Right ventricle myocardium inferior (tissue), 1 donor: Measurements from ENCODE around the gene CST7. TPM values are rescaled to one million over a fixed set of nuclear protein-coding genes. Genes with fewer than 3 reads are reported as not detected.
A peak's percentile ranks its signal among the peaks of the same experiment; 100 is the strongest.

Experiments
- ATAC-seq: fragments of 200-7000 bp; cut with Tn5 transposase; one replicate; pipeline ENCODE4 v1.9.1; 2020; ENCODE audit warnings: mild to moderate bottlenecking, moderate library complexity
- DNase-seq: peaks from one replicate; pipeline ENCODE4 v3.0.0; 2021; ENCODE audit errors: missing footprints
- intact Hi-C: fragments of 100-400 bp; cut with DNase I; formaldehyde crosslinking; loops from one replicate; pipeline ENCODE4 v1.11.0; 2022
- total RNA-seq: library from RNA; stranded (reverse); fragmentation: NEBNext Ultra II Directional; extraction: Animal tissue kit (Norgen Biotek cat#: 25700); gene quantifications from one replicate; pipeline ENCODE4 v1.2.1, GENCODE V29; 2021
- donor health status: DM: no; HTN: yes; CAD: no; lungs with severe emphysema.

Gene CST7
- total RNA-seq, 1 donor from 2014 or later, result 1.4 TPM

- ATAC-seq, result no peak
- DNase-seq, result no peak
- intact Hi-C loops, result no loop called here
Measured at GRCh38 chr20:24971376-24972101, 22.5 kb downstream of the CST7 start.

- intact Hi-C loops, result no loop called here
- ATAC-seq, result no peak
- DNase-seq, result no peak
Measured at GRCh38 chr20:24972341-24972740, 23.3 kb downstream of the CST7 start.

- no peak for ATAC-seq
- DNase-seq, result no peak
- intact Hi-C loops, result no loop called here
Measured at GRCh38 chr20:24977336-24977735, 28.3 kb downstream of the CST7 start.

- no peak for DNase-seq
- ATAC-seq, result no peak
- intact Hi-C loops, result no loop called here
Measured at GRCh38 chr20:24977797-24978196, 28.7 kb downstream of the CST7 start.

GRCh38 chr20:24978513-24978912 is 29.4 kb downstream of the CST7 start:
- DNase-seq (no peak), ATAC-seq (no peak)
- intact Hi-C loops, result no loop called here

- DNase-seq (no peak), ATAC-seq (no peak)
- intact Hi-C loops, result no loop called here
Measured at GRCh38 chr20:24979036-24979960, 30.2 kb downstream of the CST7 start.

- DNase-seq (peak; percentile 74), ATAC-seq (peak; percentile 35)
- intact Hi-C loops, result no loop called here
Measured at GRCh38 chr20:24980291-24981053, 31.4 kb downstream of the CST7 start.

GRCh38 chr20:24981282-24981681 is 32.2 kb downstream of the CST7 start:
- no peak for ATAC-seq
- no peak for DNase-seq
- intact Hi-C loops, result no loop called here

- peak; percentile 84 for DNase-seq
- intact Hi-C loops, result no loop called here
- peak; percentile 62 for ATAC-seq
Measured at GRCh38 chr20:24981790-24982189, 32.7 kb downstream of the CST7 start.

- intact Hi-C loops, result no loop called here
- no peak for DNase-seq
- ATAC-seq, result peak; percentile 24
Measured at GRCh38 chr20:24983896-24984295, 34.8 kb downstream of the CST7 start.

- DNase-seq (no peak), ATAC-seq (no peak)
- intact Hi-C loops, result no loop called here
Measured at GRCh38 chr20:24984961-24985640, 36.0 kb downstream of the CST7 start.

- no peak for DNase-seq
- ATAC-seq, result no peak
- intact Hi-C loops, result no loop called here
Measured at GRCh38 chr20:24985802-24986201, 36.7 kb downstream of the CST7 start.

- intact Hi-C loops, result no loop called here
- no peak for ATAC-seq
- no peak for DNase-seq
Measured at GRCh38 chr20:24986436-24987015, 37.5 kb downstream of the CST7 start.

GRCh38 chr20:24987244-24987643 is 38.2 kb downstream of the CST7 start:
- intact Hi-C loops, result no loop called here
- ATAC-seq, result no peak
- DNase-seq, result no peak

GRCh38 chr20:24987873-24988835 is 39.1 kb downstream of the CST7 start:
- no peak for DNase-seq
- intact Hi-C loops, result no loop called here
- no peak for ATAC-seq

GRCh38 chr20:24989162-24989561 is 40.1 kb downstream of the CST7 start:
- ATAC-seq (no peak), DNase-seq (no peak)

GRCh38 chr20:24990810-24991252 is 41.8 kb downstream of the CST7 start:
- ATAC-seq, result no peak
- intact Hi-C loops, result loop anchor here (5.0 kb wide), 1 partner anchor 201 kb away; no protein-coding TSS in a partner anchor
- DNase-seq, result no peak

More at GRCh38 chr20:24989162-24989561, 40.1 kb downstream of the CST7 start:
- intact Hi-C loops, result no loop called here
